ENCODE data around the gene ZSWIM1. TPM values are rescaled to one million over a fixed set of nuclear protein-coding genes. Genes with fewer than 3 reads are reported as not detected.

ZSWIM1 gene
- total and polyA plus RNA-seq, 2 of the 13 experiments (the other 11 are each of a cell fraction or from before 2014, with no cell fraction given) = 9.5 to 11.7 TPM

- TF ChIP-seq NR2F1 (CRISPR knock-in tag; IDR thresholded peaks at IDR 0.05) (no peak), HDAC2 (CRISPR knock-in tag; IDR thresholded peaks at IDR 0.05) (peak; percentile 36; the same call in 1 of the 2 replicates), GRHL1 (CRISPR knock-in tag; conservative IDR thresholded peaks at IDR 0.05) (no peak), SNRNP70 (IDR thresholded peaks at IDR 0.05; ENCODE audit: low read depth, low read length) (no peak), DDIT3 (CRISPR knock-in tag; IDR thresholded peaks at IDR 0.05) (no peak), FOXA3 (CRISPR knock-in tag; IDR thresholded peaks at IDR 0.05) (no peak), KLF9 (CRISPR knock-in tag; IDR thresholded peaks at IDR 0.05; ENCODE audit: low read depth) (peak; percentile 26; the same call in 1 of the 2 replicates), MIER3 (CRISPR knock-in tag; IDR thresholded peaks at IDR 0.05; ENCODE audit: borderline replicate concordance) (no peak), NFE2L1 (CRISPR knock-in tag; IDR thresholded peaks at IDR 0.05; ENCODE audit: borderline replicate concordance) (no peak), ZNF709 (CRISPR knock-in tag; IDR thresholded peaks at IDR 0.05) (no peak), ZNF616 (CRISPR knock-in tag; IDR thresholded peaks at IDR 0.05; ENCODE audit: low read depth) (no peak; the same call in none of the 2 replicates), ZBTB37 (CRISPR knock-in tag; IDR thresholded peaks at IDR 0.05) (0 out of 2 replicates have a peak, but pooled peaks have one; percentile 46), SAFB2 (CRISPR knock-in tag; IDR thresholded peaks at IDR 0.05; ENCODE audit: borderline replicate concordance, low read depth) (no peak), ZNF343 (CRISPR knock-in tag; IDR thresholded peaks at IDR 0.05) (peak; percentile 92), ZNF180 (CRISPR knock-in tag; IDR thresholded peaks at IDR 0.05; ENCODE audit: borderline replicate concordance, low read depth) (no peak), NFATC3 (CRISPR knock-in tag; IDR thresholded peaks at IDR 0.05) (no peak; the same call in none of the 2 replicates), ELF1 (CRISPR knock-in tag; IDR thresholded peaks at IDR 0.05) (no peak), NR3C1 (CRISPR knock-in tag; IDR thresholded peaks at IDR 0.05) (0 out of 2 replicates have a peak, but pooled peaks have one; percentile 89), SNAPC2 (CRISPR knock-in tag; IDR thresholded peaks at IDR 0.05) (peak; percentile 16; the same call in 1 of the 2 replicates), ZNF75D (CRISPR knock-in tag; IDR thresholded peaks at IDR 0.05; ENCODE audit: borderline replicate concordance) (no peak), KAT2B (IDR thresholded peaks at IDR 0.05; ENCODE audit: borderline replicate concordance, low read depth, low read length) (no peak), RBM22 (optimal IDR thresholded peaks at IDR 0.05; ENCODE audit: low read length) (no peak), NFIB (CRISPR knock-in tag; IDR thresholded peaks at IDR 0.05; ENCODE audit: borderline replicate concordance) (no peak), CREM (IDR thresholded peaks at IDR 0.05) (peak; percentile 79), CREM (CRISPR knock-in tag; IDR thresholded peaks at IDR 0.05) (no peak), SAP130 (CRISPR knock-in tag; IDR thresholded peaks at IDR 0.05; ENCODE audit: low read depth) (no peak), PRDM4 (CRISPR knock-in tag; IDR thresholded peaks at IDR 0.05; ENCODE audit: borderline replicate concordance) (no peak)
Observed at GRCh38 chr20:45934046-45934585, 53.1 kb downstream of the ZSWIM1 start (continued).
